Tibial nerve (tissue), 4 donors: ENCODE data around the gene SOCS1.

ENCODE experiments used
- EP300 ChIP-seq, 2 donors: sonication (generic); formaldehyde crosslinking; IDR thresholded peaks; one replicate each; pipeline ENCODE4 v1.6.1; 2017; ENCODE audit warnings: antibody characterized with exemption in 2 of 2, mild to moderate bottlenecking in 1 of 2
- TF ChIP-seq, protein P1 (sequence below), 5 experiments: fragments of 200-600 bp in 3 of 5; fragments of 450-650 bp in 2 of 5; sonication (generic) in 3 of 5; IDR thresholded peaks; one replicate each; pipeline ENCODE4 v1.5.1; 2016 to 2019; ENCODE audit warnings: antibody characterized with exemption in 5 of 5, mild to moderate bottlenecking in 3 of 5, moderate library complexity in 2 of 5

DNA sequence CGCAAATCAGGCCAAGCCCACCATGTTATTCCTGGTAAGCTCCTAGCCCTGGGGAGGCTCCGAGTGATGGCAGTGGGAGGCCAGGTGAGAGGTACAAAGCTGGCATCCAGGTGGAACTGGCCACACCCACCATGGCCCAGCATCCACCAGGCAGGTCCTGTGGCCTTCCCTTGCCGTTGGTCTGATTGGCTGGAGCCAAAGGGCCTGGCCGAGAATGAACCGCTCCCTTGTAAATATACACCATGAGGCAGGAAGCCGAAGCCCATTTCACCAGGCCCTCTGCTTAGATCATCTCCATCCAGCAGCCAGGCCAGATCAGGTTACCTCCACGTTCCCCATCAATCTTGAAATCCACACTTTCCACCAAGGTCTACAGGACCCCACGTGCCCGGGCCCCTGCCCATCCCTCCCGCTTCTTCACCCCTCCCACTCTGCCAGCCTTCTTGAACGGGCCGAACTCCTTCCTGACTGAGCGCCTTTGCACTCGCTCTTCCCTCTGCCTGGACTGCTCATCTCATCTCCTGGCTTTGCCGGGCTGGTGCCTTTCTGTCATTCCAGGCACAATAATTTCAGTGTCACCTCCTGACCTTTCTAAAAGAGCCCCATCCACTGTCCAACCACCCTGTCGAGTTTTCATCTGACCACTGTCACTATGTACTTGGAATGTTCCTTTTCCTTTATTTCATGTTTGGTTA is 5.8 kb downstream of the SOCS1 start:
- TF ChIP-seq EP300 (IDR thresholded peaks at IDR 0.05) = no peak
- TF ChIP-seq, protein P1, sequence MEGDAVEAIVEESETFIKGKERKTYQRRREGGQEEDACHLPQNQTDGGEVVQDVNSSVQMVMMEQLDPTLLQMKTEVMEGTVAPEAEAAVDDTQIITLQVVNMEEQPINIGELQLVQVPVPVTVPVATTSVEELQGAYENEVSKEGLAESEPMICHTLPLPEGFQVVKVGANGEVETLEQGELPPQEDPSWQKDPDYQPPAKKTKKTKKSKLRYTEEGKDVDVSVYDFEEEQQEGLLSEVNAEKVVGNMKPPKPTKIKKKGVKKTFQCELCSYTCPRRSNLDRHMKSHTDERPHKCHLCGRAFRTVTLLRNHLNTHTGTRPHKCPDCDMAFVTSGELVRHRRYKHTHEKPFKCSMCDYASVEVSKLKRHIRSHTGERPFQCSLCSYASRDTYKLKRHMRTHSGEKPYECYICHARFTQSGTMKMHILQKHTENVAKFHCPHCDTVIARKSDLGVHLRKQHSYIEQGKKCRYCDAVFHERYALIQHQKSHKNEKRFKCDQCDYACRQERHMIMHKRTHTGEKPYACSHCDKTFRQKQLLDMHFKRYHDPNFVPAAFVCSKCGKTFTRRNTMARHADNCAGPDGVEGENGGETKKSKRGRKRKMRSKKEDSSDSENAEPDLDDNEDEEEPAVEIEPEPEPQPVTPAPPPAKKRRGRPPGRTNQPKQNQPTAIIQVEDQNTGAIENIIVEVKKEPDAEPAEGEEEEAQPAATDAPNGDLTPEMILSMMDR (IDR thresholded peaks at IDR 0.05) = no peak
